Hepatocyte (in vitro differentiated cells): ENCODE results near the gene GPATCH2. TPM values are rescaled to one million over a fixed set of nuclear protein-coding genes. Genes with fewer than 3 reads are reported as not detected.
A peak's percentile ranks its signal among the peaks of the same experiment; 100 is the strongest.

Experiments
- DNase-seq: peaks from one replicate; pipeline ENCODE4 v3.0.0-alpha.2; 2016; ENCODE audit warnings: low spot score
- H2AFZ ChIP-seq: fragments of 200-600 bp; sonication (generic); 2 replicates; pipeline ENCODE4 v1.6.0; 2016; ENCODE audit warnings: antibody characterized with exemption, mild to moderate bottlenecking
- H3K27ac ChIP-seq: fragments of 200-600 bp; sonication (generic); 2 replicates; pipeline ENCODE4 v1.5.1; 2016; ENCODE audit warnings: mild to moderate bottlenecking
- H3K27me3 ChIP-seq: fragments of 200-600 bp; sonication (generic); 2 replicates; pipeline ENCODE4 v1.6.1; 2016
- H3K36me3 ChIP-seq: fragments of 200-600 bp; sonication (generic); replicated peaks from 2 replicates; pipeline ENCODE4 v1.5.1; 2016; ENCODE audit warnings: low read depth; ENCODE audit not compliant: insufficient read depth
- H3K4me1 ChIP-seq: fragments of 200-600 bp; sonication (generic); 2 replicates; pipeline ENCODE4 v1.5.1; 2016; ENCODE audit warnings: mild to moderate bottlenecking, moderate library complexity; ENCODE audit not compliant: insufficient read depth
- H3K4me2 ChIP-seq: fragments of 200-600 bp; sonication (generic); 2 replicates; pipeline ENCODE4 v1.6.0; 2016
- H3K4me3 ChIP-seq: fragments of 200-600 bp; sonication (generic); 2 replicates; pipeline ENCODE4 v1.5.1; 2016; ENCODE audit warnings: mild to moderate bottlenecking
- H3K79me2 ChIP-seq: fragments of 200-600 bp; sonication (generic); 2 replicates; pipeline ENCODE4 v1.6.0; 2017; ENCODE audit warnings: mild to moderate bottlenecking
- H3K9me2 ChIP-seq: fragments of 200-600 bp; sonication (generic); replicated peaks from 2 replicates; pipeline ENCODE4 v1.6.0; 2017; ENCODE audit warnings: mild to moderate bottlenecking; ENCODE audit not compliant: insufficient read depth
- H3K9me3 ChIP-seq: fragments of 200-600 bp; sonication (generic); 2 replicates; pipeline ENCODE4 v1.5.1; 2016; ENCODE audit warnings: low read depth, mild to moderate bottlenecking
- H4K20me1 ChIP-seq: fragments of 200-600 bp; sonication (generic); 2 replicates; pipeline ENCODE4 v1.6.0; 2016; ENCODE audit warnings: mild to moderate bottlenecking; ENCODE audit not compliant: insufficient read depth, poor library complexity, severe bottlenecking
- EZH2 ChIP-seq: fragments of 200-600 bp; sonication (generic); IDR thresholded peaks from 2 replicates; pipeline ENCODE4 v1.6.1; 2016; ENCODE audit warnings: antibody characterized with exemption, mild to moderate bottlenecking, borderline replicate concordance
- EZH2phosphoT487 ChIP-seq: fragments of 200-600 bp; sonication (generic); IDR thresholded peaks from one replicate; pipeline ENCODE4 v1.6.1; 2018; ENCODE audit warnings: antibody characterized with exemption, mild to moderate bottlenecking, low read depth, moderate library complexity; ENCODE audit not compliant: unreplicated experiment, severe bottlenecking
- WGBS: methylation state at CpG from one replicate; pipeline ENCODE4 v1.1.6; 2016; ENCODE audit warnings: low lambda C conversion rate; ENCODE audit errors: missing lambda C conversion rate; 5-methylcytosine and 5-hydroxymethylcytosine counted together
- polyA plus RNA-seq: library from polyadenylated mRNA; unstranded; fragments of >200 nt; fragmentation: Nextera tagmentation; extraction: Ambion mirVana; gene quantifications from 2 replicates; pipeline ENCODE4 v1.2.1, GENCODE V29; 2016
- total RNA-seq: library from RNA; depleted of rRNA; stranded (reverse); fragments of >200 nt; gene quantifications from 2 replicates; pipeline ENCODE4 v1.2.3, GENCODE V29; 2014
- TF ChIP-seq, protein P1 (sequence below): fragments of 200-600 bp; sonication (generic); IDR thresholded peaks from 2 replicates; pipeline ENCODE4 v1.5.1; 2016; ENCODE audit warnings: antibody characterized with exemption, mild to moderate bottlenecking; ENCODE audit not compliant: poor library complexity

GPATCH2 gene
- total and polyA plus RNA-seq, 2 experiments from 2014 or later = 7.8 to 22.5 TPM

DNA sequence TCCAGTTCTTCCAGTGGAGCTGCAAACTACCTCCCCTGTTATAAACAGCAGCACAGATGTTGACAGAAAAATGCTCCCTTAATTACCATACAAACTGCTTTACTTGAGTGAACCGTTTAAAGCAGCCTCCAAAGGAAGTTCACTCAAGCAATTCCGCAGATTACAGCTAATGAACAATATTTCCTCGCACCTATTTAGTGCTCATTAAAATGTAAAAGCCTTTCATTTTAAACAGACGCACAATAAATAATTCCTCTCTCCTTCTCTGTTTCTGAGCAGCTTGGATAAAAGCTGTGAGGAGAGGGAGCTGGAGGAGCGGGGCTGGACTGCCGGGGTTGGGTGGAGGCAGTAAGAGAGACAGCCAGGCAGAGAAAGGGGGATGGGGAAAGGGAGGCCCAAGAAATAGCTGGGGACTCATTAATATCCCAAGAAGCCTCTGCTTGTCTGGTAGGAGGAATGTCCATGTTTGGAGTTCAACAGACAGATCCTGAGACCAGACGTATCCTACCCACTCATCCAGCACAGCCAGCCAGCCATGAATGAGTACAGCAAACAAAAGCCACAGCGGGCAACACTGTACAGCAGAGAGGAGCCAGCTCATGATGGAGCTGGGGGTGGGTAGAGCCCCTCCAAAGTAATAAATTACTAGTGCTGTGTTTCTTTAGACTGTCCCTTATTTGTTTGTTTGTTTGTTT lies 227.7 kb downstream of the GPATCH2 start:
- no peak for DNase-seq
- no peak for TF ChIP-seq EZH2
- TF ChIP-seq EZH2phosphoT487 = no peak
- TF ChIP-seq, protein P1, sequence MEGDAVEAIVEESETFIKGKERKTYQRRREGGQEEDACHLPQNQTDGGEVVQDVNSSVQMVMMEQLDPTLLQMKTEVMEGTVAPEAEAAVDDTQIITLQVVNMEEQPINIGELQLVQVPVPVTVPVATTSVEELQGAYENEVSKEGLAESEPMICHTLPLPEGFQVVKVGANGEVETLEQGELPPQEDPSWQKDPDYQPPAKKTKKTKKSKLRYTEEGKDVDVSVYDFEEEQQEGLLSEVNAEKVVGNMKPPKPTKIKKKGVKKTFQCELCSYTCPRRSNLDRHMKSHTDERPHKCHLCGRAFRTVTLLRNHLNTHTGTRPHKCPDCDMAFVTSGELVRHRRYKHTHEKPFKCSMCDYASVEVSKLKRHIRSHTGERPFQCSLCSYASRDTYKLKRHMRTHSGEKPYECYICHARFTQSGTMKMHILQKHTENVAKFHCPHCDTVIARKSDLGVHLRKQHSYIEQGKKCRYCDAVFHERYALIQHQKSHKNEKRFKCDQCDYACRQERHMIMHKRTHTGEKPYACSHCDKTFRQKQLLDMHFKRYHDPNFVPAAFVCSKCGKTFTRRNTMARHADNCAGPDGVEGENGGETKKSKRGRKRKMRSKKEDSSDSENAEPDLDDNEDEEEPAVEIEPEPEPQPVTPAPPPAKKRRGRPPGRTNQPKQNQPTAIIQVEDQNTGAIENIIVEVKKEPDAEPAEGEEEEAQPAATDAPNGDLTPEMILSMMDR = no peak
- H2AFZ ChIP-seq = no peak overlapping the region

DNA sequence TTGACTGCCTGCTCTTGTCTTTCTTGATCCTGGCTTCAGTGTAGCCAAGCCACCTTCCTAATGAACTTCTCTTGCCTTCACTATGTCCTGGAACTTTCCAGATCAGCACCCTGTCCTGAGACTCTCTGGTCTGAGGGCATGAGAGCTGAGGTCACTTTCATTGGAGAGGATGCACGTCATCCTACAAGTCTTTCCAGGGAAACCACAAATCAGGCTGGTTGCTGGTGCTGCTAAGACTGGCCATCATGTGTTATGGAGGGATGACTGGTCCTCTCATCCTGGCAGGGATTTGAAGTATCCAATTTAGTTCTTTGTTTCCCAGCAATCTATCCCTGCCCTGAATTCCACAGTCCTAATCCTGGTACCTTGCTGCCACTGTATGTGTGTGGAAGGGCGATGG lies 228.6 kb downstream of the GPATCH2 start:
- H3K27me3 ChIP-seq = no peaks in the 10 kb centered on the region
- no peak overlapping the region for H3K4me3 ChIP-seq
- 92% methylated on average over 2 of the region's 2 CpGs for WGBS
- no peaks in the 10 kb centered on the region for H3K79me2 ChIP-seq
- no peaks in the 10 kb centered on the region for H3K9me3 ChIP-seq
- H3K36me3 ChIP-seq = no peaks in the 10 kb centered on the region
- no peak overlapping the region for H3K27ac ChIP-seq
- no peak for DNase-seq
- TF ChIP-seq, protein P1 = no peak
- TF ChIP-seq EZH2phosphoT487 (no peak), EZH2 (no peak)
- H3K9me2 ChIP-seq = no peaks in the 10 kb centered on the region
- no peaks in the 10 kb centered on the region for H3K4me1 ChIP-seq
- no peak overlapping the region for H3K4me2 ChIP-seq
- H2AFZ ChIP-seq = no peak overlapping the region
- no peaks in the 10 kb centered on the region for H4K20me1 ChIP-seq

More for the DNA sequence above, 227.7 kb downstream of the GPATCH2 start:
- Histone ChIP-seq H3K27ac (no peak overlapping the region), H3K9me3 (no peaks in the 10 kb centered on the region), H3K79me2 (no peaks in the 10 kb centered on the region), H3K4me2 (no peak overlapping the region), H3K36me3 (no peaks in the 10 kb centered on the region), H3K9me2 (no peaks in the 10 kb centered on the region), H3K4me3 (no peak overlapping the region), H3K4me1 (no peaks in the 10 kb centered on the region), H3K27me3 (no peaks in the 10 kb centered on the region), H4K20me1 (no peaks in the 10 kb centered on the region)
- WGBS = 63% methylated on average over 8 of the region's 8 CpGs

DNA sequence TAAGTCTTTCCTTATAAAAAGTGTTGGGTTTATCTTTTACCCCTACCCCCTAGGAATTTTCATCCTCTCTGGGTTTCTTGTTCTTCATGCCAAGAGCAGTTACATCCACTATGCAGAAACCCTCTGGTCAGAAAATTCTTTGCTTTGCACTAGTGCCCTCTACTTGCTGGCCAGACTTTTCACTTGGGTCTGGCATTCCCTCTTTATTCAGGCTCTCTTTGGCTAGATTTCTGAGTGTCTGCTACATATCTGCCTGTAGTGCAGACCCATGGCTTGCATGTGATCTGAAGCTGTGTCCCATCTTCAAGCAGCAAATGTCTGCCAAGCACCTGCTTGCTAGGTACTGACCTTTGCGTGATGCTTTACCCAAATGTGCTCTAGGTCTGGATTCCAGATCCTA lies 237.0 kb downstream of the GPATCH2 start:
- H3K4me1 ChIP-seq = no peaks in the 10 kb centered on the region
- WGBS = 92% methylated on average over 1 of the region's 1 CpG
- no peaks in the 10 kb centered on the region for H3K27me3 ChIP-seq
- H3K9me2 ChIP-seq = no peaks in the 10 kb centered on the region
- no peaks in the 10 kb centered on the region for H4K20me1 ChIP-seq
- H3K4me2 ChIP-seq = no peak overlapping the region
- H3K27ac ChIP-seq = no peak overlapping the region
- H3K9me3 ChIP-seq = no peaks in the 10 kb centered on the region
- peak; percentile 37 for DNase-seq
- H2AFZ ChIP-seq = no peak overlapping the region
- TF ChIP-seq, protein P1 = peak; percentile 50
- no peak for TF ChIP-seq EZH2phosphoT487
- no peak overlapping the region for H3K4me3 ChIP-seq
- H3K36me3 ChIP-seq = no peaks in the 10 kb centered on the region
- H3K79me2 ChIP-seq = no peaks in the 10 kb centered on the region
